COLO829 (cell line): ENCODE data around the gene HMGCR.

Source experiments
- DNase-seq: peaks from one replicate; pipeline ENCODE4 v3.0.0; 2012; ENCODE audit warnings: low spot score

HMGCR gene

DNA sequence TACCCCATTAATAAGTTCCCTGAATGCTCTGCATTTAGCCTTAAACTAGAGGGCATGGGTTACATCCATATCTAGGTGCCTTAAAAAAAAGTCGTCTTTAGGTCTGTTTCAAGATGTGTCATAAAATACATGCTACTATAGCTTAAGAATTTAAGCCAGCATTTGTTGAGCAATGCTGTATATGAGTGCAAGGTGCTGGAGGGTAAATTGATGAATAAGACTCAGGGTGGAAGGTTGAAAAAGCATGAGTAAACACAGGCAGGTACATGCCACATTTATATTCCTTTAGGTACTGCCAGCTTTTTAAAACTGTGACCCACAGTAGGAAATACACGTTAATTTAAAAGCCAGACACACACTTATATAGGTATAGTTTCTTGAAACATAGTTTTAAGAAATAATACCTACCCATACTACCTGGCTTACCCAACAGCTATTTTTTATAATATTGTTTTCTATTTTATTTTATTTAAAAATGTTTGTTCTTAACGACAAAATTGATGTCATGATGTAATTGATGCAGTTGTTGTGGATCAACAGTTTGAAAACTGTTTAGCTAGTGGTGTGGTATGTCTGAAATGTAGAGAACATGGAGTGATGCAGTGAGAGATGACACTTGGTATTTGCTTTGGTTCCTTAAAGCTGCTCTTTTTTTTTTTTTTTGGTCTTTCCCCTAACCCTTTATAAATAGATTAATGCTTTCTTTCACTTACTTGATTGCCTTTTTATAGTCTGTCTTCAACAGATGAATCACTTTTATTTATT lies 3.9 kb downstream of the HMGCR start:
- no peak for DNase-seq

DNA sequence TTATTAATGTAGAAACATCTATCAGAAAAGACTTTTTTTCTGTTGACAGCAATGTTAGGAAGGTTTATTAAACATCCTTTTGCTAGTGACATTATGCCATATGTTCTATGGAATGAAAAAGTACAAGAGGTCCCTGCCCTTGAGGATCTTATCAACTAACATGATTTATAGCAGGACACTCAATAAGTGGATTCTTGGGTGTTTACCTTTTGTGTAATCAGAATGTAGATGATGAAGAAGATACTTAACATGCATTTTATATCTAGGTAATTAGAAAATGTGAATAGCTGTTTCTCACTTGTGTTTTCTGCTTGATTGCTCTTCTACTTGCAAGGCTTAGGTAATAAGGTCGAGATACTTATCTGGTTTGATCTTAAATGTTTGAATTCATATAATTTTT lies 4.9 kb downstream of the HMGCR start:
- DNase-seq = no peak

DNA sequence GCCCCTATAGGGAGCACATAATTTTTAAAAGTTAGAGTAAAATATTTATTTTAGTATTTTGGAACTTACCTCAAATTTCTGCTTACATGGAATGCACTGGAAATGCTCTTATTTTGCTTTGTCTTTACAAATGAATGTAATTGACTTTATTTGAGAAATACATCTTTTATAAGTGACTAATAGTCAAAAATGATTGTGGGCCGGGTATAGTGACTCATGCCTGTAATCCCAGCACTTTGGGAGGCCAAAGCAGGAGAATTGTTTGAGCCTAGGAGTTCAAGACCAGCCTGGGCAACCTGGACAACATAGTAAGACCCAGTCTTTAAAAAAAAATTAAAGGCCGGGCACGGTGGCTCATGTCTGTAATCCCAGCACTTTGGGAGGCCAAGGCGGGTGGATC lies 5.8 kb downstream of the HMGCR start:
- no peak for DNase-seq

DNA sequence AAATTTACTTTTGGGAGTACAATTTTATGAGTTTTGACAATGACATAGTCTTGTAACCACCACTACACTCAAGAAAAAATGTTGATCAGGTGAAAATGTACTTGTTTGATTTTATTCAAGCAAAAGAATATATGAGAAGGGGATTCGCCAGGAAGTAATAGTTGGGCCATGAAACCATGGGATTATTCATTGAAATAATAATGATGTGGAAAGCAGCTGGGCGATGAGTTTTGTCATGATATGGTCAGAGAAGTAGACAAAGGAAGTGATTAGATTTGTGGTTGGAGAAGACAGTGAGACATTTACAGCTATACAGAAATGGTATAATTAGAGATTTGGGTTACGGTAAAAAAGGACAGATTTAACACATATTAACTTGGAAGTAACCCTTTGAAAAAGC lies 11.2 kb downstream of the HMGCR start:
- DNase-seq = no peak

DNA sequence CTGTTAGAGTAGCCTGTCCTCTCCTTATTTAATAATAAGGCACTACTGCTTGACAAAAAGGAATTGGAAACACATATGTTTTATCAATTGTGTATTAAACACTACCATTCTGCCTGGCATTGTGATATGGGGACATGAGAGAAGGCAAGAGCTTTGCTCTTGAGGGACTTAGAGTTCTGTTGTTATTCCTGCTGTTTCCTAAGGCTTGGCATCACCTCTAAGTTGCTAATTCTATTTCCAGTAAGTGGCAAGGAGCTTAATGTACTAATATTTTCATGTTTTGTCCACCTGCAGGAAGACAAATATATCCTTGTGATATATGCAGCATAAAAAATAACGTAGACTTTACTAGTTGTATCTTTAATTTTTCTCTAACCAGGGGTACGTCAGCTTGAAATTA lies 12.6 kb downstream of the HMGCR start:
- DNase-seq = no peak

DNA sequence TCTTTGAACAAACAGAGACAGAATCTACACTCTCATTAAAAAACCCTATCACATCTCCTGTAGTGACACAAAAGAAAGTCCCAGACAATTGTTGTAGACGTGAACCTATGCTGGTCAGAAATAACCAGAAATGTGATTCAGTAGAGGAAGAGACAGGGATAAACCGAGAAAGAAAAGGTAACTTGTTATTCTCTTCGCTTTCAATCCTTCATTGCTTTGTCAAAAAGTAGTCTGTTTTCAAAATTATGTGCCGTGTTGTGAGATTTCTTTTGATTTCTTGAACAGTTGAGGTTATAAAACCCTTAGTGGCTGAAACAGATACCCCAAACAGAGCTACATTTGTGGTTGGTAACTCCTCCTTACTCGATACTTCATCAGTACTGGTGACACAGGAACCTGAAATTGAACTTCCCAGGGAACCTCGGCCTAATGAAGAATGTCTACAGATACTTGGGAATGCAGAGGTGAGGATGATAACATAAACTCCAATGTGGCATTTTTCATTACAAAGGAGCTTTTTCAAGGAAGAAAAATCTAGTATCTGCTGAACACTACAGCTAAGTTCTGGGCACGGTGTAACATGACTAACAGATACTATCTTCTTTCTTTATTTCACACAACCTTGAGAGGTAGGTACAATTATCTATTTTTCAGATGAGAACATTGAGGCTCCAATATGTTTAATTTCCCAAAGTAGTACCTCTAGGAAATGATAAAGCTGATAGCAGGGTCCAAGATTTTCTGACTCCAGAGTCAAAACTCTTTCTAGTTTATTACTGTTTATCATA lies 14.3 kb downstream of the HMGCR start:
- DNase-seq = no peak

DNA sequence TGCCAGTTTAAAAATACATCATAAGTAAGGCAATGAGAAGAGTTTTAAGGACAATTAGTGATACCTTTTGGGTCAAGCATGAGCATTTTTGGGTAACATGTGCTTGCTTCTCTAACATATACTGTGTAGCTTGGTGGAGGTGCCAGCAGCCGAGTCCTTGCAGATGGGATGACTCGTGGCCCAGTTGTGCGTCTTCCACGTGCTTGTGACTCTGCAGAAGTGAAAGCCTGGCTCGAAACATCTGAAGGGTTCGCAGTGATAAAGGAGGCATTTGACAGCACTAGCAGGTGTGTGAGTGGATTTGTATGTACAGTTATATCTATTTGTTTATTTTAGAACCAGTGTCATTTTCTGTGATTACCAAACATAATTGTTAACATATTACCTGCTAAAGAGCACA lies 18.2 kb downstream of the HMGCR start:
- DNase-seq = no peak

DNA sequence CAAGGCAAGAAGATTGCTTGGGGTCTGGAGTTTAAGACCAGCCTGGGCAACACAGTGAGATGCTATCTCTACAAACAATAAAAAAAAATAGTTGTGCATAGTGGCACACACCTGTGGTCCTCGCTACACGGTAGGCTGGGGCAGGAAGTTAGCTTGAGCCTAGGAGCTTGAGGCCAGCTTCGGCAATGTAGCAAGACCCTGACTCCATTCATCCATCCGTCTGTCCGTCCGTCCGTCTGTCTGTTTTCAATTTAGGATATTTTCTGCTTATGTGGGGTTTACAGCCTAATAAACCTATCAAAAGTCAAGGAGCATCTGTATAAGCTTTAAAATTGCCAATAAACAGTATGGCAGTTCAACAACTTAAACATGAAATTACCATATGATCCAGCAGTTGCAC lies 19.7 kb downstream of the HMGCR start:
- DNase-seq = no peak

DNA sequence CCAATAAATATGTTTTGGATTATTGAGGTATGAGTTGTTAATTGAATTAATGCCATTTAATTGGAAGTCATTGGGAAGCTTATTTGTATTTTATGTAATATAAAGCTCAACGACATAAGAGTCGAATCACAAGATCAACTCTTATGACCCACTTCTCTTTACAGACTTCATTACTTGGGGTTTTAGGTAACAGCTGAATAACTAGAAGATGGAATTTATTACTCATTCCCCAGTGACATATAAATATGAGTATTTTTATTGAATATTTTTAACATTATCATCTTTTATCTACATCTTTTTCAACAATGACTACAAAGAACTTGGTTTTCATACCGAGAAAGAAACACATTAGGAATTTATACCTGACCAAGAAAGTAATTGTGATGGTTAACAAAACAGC lies 21.1 kb downstream of the HMGCR start:
- no peak for DNase-seq

DNA sequence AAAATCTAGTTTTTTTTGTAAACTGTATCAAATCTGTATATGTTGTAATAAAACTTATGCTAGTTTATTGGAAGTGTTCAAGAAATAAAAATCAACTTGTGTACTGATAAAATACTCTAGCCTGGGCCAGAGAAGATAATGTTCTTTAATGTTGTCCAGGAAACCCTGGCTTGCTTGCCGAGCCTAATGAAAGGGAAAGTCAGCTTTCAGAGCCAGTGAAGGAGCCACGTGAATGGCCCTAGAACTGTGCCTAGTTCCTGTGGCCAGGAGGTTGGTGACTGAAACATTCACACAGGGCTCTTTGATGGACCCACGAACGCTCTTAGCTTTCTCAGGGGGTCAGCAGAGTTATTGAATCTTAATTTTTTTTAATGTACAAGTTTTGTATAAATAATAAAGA lies 24.3 kb downstream of the HMGCR start:
- DNase-seq = no peak

DNA sequence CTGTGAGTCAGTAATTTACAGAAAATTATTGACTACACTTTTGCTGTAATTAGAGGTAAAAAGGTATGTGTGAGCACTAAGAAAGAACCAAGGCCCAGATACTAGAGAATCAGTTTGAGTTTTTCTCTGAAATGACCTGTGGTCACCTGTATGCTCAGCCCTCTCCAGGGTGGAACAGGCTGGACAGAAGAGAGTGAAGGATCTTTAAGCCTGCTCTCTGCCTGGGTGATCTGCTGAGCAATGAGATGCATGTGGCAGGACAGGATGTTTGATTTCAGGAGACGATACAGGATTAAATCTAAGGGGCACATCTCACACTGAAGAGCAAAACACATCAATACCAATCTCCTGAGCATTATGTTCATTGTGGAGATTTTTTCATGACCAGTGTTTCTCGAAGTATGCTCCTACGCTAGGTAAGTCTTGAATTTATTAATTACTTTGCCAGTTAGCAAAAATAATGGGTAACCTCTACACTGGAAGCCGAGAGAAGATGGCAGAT lies 25.5 kb downstream of the HMGCR start:
- DNase-seq = no peak

DNA sequence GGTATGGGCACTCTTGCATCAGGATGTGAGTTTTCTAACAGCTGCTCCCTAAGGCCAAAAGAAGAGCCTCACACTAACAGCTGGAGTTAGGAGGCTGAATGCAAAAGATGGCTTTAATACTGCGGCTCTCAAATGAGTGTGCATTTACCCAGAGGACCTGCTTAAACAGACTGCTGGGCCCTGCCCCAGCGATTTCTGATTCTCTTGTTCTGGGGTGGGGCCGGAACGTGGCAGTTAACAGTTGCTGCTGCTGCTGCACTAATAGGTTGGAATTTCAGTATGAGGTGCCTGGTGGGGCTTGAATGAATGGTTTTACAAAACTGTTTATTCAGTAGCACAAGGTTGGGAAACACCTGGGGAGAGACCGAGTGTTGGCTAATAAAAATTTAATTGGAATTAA lies 26.1 kb downstream of the HMGCR start:
- no peak for DNase-seq

DNA sequence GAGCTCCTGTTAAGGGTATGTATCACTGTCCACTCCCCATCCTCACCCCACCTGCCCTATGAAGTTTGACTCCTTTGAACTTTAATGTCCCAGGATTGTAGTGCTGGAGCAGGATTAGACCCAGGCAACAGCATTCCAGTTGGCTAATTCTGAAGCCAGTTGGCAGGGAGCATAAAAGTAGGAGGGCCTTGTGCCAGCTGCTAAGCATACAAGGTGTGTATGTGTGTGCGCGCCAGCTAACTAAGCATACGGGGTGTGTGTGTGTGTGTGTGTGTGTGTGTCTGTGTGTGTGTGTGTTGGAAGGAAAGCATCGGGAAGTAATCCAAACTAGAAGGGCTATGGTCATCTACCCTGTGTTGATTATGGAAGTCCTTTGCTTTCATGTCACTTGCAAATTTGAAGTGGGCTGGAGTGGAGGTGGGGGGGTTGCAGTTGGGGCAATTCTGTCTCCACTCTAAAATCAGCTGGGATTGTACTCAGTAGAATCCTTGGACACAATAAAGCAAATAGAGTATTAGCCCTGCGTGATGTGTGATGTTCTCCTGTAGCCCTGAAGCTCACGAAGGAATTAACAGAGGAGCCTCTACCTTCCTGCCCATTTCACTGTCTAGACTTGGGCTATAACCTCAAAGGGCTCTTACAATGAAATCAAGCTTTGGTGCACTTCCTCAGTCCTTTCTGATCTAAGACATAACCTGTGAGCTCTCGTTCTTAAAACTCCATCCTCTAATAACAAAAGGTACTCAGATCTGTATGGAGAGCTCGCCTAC lies 26.9 kb downstream of the HMGCR start:
- no peak for DNase-seq

DNA sequence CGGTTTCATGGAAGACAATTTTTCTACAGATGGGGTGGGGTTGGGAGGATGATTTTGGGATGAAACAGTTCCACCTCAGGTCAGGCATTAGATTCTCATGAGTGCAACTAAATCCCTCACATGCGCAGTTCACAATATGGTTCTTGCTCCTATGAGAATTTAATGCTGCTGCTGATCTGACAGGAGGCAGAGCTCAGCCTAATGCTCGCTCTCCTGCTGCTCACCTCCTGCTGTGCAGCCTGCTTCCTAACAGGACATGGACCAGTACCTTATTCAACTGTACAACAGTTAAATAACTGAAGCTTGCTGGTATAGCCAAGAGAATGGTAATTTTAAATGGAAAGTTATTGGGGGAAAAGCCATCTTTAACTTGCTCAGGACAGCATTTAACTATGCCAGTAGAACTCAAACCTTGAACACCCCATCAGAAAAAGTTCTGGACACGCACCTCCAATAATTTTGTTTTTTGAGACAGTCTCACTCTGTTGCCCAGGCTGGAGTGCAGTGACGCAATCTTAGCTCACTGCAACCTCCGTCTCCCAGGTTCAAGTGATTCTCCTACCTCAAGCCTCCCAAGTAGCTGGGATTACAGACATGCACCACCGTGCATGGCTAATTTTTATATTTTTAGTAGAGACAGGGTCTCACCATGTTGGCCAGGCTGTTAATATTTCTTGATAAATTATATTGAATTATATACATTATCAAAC lies 27.7 kb downstream of the HMGCR start:
- no peak for DNase-seq

DNA sequence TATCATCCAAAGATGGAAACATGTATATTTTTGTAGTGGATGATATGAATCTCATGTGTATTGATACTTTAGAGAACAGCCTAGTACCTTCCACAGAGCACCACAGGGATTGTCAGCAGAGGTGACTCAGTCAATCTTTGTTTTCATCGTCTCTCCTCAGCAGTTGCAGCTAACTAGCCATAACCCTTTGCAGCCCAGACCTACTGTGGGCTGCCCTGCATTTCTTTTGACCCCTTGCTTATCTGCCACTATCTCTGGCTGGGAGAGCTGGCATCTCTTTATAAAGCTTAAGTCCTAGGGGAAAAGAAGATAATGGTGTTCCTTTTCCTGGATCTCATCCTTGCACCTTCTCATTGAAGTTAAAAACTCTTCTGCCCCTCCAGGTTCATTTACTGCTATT lies 28.7 kb downstream of the HMGCR start:
- DNase-seq = no peak

DNA sequence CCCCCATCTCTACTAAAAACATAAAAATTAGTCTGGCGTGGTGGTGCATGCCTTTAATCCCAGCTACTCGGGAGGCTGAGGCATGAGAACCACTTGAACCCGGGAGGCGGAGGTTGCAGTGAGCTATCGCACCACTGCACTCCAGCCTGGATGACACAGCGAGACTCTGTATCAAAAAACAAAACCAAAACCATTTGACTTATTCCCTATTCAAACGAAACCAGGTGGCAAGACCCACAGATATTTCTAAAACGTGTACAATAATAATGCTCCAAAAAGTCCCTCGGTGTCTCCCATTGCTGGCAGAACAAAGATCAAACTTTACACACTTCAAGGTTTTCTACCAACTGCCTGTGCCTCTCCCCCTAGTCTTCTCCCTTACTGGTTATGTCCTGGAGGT lies 29.8 kb downstream of the HMGCR start:
- no peak for DNase-seq

DNA sequence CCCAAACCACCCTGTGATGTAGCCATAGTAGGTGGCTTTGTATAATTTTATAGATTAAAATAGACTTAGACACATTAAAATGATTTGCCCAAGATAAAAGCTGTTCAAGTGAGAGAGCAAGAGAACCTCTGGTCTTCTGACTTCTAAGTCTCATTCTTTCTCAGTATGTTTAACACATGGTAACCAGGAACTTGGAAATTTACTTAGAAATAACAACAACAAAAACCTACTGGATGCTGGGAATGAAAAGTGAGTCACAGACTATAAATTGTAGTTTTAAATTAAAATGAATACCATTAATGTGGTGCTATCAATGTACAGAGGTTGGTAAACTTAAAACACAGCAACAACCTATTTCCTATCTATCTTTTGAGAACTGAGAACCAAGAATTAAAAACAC lies 30.4 kb downstream of the HMGCR start:
- DNase-seq = no peak

DNA sequence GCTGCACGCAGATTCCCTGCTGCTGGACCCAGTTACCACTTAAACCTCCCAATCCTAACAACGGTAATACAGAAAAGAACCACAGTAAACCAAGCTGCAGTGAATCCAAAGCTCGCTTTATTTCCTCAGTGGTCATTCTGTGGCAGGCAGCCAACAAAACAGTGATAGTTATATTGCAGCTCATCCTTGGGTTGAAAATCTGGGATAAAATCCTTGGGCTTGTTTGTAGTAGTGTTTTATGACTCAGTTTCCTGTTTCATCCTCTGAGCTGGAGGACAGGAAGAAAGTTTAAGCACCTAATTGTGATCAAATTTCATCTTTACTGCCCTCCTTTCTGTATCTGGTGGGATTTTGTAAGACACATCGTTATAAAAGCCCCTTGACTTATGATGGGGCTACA lies 31.4 kb downstream of the HMGCR start:
- DNase-seq = no peak

DNA sequence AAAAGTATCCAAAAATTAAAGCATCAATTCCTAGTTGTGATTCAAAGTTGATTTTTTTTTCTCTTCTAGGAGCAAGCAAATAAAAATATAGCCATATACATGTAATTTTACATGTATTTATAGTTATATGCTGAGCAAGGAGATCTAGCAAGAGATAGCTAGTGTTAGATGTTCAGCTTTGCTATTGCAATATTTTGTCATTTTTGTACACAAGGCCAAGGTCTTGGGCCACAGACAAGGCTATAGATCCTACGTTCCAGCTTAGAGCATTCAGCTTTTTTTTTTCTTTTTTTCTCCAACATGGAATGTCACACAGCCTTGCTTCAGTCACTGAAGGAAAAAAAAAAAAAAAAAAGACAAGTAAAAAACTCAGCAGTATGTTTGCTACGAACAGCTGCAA lies 36.8 kb downstream of the HMGCR start:
- no peak for DNase-seq

DNA sequence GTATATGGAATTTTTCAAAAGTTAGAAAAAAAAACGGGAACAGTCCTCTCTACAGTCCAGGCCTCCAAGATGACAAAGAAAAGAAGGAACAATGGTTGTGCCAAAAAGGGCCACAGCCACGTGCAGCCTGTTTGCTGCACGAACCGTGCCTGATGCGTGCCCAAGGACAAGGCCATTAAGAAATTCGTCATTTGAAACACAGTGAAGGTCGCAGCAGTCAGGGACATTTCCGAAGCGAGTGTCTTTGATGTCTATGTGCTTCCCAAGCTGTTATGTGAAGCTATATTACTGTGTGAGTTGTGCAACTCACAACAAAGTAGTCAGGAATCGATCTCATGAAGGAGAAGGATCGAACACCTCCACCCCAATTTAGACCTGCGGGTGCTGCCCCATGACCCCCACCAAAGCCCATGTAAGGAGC lies 37.4 kb downstream of the HMGCR start:
- DNase-seq = no peak

DNA sequence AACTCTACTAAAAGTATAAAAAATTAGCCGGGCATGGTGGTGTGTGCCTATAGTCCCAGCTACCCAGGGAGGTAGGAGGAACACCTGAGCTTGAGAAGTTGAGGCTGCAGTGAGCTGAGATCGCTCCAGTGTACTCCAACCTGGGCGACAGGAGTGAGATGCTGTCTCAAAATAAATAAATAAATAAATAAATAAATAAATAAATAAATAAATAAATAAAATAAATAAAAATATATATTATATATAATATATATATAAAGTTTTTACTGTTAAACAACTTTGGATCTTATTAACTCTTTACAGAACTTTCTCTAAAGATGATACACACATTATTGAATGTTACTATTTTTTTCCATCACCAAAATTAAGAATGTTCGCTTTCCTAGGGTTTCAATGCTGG lies 38.4 kb downstream of the HMGCR start:
- no peak for DNase-seq

DNA sequence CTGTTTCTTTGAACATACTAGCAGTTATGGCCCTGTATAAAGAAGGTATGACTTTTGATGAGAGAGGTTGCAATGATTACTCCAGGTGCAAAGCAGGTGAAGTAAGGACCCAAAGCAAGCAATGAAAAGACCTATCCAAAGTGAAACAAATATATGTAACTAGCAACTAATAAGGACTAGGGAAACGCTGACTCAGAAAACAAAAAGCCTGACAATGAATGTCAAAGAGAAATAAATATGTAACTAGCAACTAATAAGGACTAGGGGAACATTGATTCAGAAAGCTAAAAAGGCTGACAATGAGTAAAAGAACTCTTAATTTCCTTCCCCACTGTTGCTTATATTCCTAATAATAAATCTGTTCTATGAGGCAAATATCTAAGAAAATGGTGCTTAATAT lies 43.1 kb downstream of the HMGCR start:
- no peak for DNase-seq
